Measurements from ENCODE around the gene KLF2.
"Not testable (repeated sequence)": the region's sequence is repeated elsewhere in the genome, so short reads cannot be mapped to it uniquely, and the experiment has no call there.

KLF2 gene

DNA sequence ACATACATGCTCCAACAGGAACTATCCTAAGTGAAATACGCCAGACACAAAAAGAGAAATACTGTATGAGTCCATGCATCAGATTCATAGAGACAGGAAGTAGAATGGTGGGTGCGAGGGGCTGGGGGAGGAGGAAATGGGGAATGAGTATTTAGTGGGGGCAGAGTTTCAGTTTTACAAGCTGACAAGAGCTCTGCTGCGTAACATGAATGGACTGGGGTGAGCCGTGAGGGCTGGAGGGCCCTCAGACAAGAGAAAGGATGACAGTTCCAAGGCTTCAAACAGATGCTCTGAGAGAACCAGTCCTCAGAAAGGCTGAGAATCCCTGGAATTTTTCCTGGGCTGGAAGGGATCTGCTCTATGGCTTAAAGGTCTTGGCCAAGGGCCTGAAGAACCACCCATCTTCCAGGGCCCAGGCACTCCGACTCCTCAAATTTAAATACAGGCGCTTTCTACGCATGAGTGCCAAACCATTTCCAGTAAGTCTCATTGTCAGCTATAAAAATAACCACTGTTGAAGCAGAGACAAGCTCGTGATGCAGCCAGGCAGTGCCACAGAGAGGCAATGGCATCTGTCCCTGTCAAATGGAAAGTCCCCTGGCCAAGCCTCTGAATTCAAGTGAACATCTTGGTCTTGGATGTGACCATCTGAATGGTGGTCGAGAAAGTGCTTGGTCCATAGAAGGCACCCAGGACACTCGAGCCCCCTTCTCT, 17.5 kb downstream of the KLF2 start:
- Histone ChIP-seq H3K4ac (ENCODE audit: low read depth in 1 of 2, low read length in 2 of 2) (no peak overlapping the region), H3K9me3 (ENCODE audit: control insufficient read depth, low read length) (no peaks in the 10 kb centered on the region), H2AK5ac (ENCODE audit: low read length, severe bottlenecking) (no peak overlapping the region), H3K4me3 (ENCODE audit: insufficient read depth in 1 of 2, low read depth in 1 of 2, low read length in 2 of 2) (no peak overlapping the region), H3K36me3 (ENCODE audit: control insufficient read depth in 1 of 2, insufficient read depth in 2 of 2, low read depth in 1 of 2, low read length in 2 of 2) (no peaks in the 10 kb centered on the region), H2BK5ac (ENCODE audit: low read depth, low read length, poor library complexity, severe bottlenecking) (no peak overlapping the region), H3K4me2 (ENCODE audit: low read length, poor library complexity, severe bottlenecking) (no peak overlapping the region), H2BK15ac (ENCODE audit: low read depth, poor library complexity, severe bottlenecking) (no peak overlapping the region), H2AFZ (ENCODE audit: low read depth, low read length) (no peak overlapping the region), H3K79me1 (replicated peaks; ENCODE audit: low read length, poor library complexity, severe bottlenecking) (no peaks in the 10 kb centered on the region), H2BK12ac (ENCODE audit: low read length in 2 of 2) (no peak overlapping the region), H3K23ac (ENCODE audit: low read length in 2 of 2) (no peak overlapping the region), H4K91ac (ENCODE audit: low read length) (no peak overlapping the region), H3K14ac (ENCODE audit: low read length in 2 of 2) (no peak overlapping the region), H3K9ac (ENCODE audit: low read length) (no peak overlapping the region), H3K18ac (ENCODE audit: low read depth in 1 of 2, low read length in 2 of 2) (no peak overlapping the region), H4K8ac (ENCODE audit: low read length) (no peak overlapping the region), H3K4me1 (ENCODE audit: control insufficient read depth, insufficient read depth, low read depth, low read length) (peaks cover 29% of the 10 kb centered on the region), H3K27me3 (ENCODE audit: control insufficient read depth in 1 of 2, insufficient read depth in 1 of 2, low read length in 2 of 2) (no peaks in the 10 kb centered on the region), H3K27ac (ENCODE audit: low read length, poor library complexity, severe bottlenecking) (no peak overlapping the region), H2BK120ac (ENCODE audit: low read depth, low read length) (no peak overlapping the region)
- 86% methylated on average over 10 of the region's 10 CpGs for WGBS
- no peak for DNase-seq

DNA sequence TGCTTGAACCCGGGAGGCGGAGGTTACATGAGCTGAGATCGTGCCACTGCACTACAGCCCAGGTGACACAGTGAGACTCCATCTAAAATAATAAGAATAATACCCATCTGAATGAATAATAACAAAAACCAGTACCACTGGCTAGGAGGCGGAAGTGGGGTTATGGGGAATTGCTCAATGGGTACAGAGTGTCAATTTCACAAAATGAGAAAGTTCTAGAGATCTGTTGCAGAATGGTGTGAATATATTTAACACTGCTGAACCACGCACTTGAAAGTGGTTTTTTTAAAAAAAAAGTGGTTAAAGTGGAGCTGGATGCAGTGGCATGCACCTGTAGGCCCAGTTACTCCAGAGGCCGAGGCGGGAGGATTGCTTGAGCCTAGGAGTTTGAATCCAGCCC, 18.5 kb downstream of the KLF2 start:
- no peak overlapping the region for H2BK15ac ChIP-seq (ENCODE audit: low read depth, poor library complexity, severe bottlenecking)
- H2BK120ac ChIP-seq (ENCODE audit: low read depth, low read length), result no peak overlapping the region
- no peak overlapping the region for H4K91ac ChIP-seq (ENCODE audit: low read length)
- H3K18ac ChIP-seq (ENCODE audit: low read depth in 1 of 2, low read length in 2 of 2), result no peak overlapping the region
- no peak overlapping the region for H3K23ac ChIP-seq (ENCODE audit: low read length in 2 of 2)
- H2BK12ac ChIP-seq (ENCODE audit: low read length in 2 of 2), result no peak overlapping the region
- H3K27me3 ChIP-seq (ENCODE audit: control insufficient read depth in 1 of 2, insufficient read depth in 1 of 2, low read length in 2 of 2), result no peaks in the 10 kb centered on the region
- H3K4me3 ChIP-seq (ENCODE audit: insufficient read depth in 1 of 2, low read depth in 1 of 2, low read length in 2 of 2), result no peak overlapping the region
- no peak overlapping the region for H3K9ac ChIP-seq (ENCODE audit: low read length)
- H3K79me1 ChIP-seq (replicated peaks; ENCODE audit: low read length, poor library complexity, severe bottlenecking), result no peaks in the 10 kb centered on the region
- H3K27ac ChIP-seq (ENCODE audit: low read length, poor library complexity, severe bottlenecking), result no peak overlapping the region
- H3K36me3 ChIP-seq (ENCODE audit: control insufficient read depth in 1 of 2, insufficient read depth in 2 of 2, low read depth in 1 of 2, low read length in 2 of 2), result no peaks in the 10 kb centered on the region
- no peak overlapping the region for H3K4ac ChIP-seq (ENCODE audit: low read depth in 1 of 2, low read length in 2 of 2)
- H3K4me2 ChIP-seq (ENCODE audit: low read length, poor library complexity, severe bottlenecking), result no peak overlapping the region
- no peak overlapping the region for H2AK5ac ChIP-seq (ENCODE audit: low read length, severe bottlenecking)
- H3K14ac ChIP-seq (ENCODE audit: low read length in 2 of 2), result no peak overlapping the region
- 99% methylated on average over 6 of the region's 7 CpGs for WGBS
- H2AFZ ChIP-seq (ENCODE audit: low read depth, low read length), result no peak overlapping the region
- no peaks in the 10 kb centered on the region for H3K9me3 ChIP-seq (ENCODE audit: control insufficient read depth, low read length)
- no peak overlapping the region for H4K8ac ChIP-seq (ENCODE audit: low read length)
- peaks cover 21% of the 10 kb centered on the region for H3K4me1 ChIP-seq (ENCODE audit: control insufficient read depth, insufficient read depth, low read depth, low read length)
- DNase-seq, result no peak
- no peak overlapping the region for H2BK5ac ChIP-seq (ENCODE audit: low read depth, low read length, poor library complexity, severe bottlenecking)

DNA sequence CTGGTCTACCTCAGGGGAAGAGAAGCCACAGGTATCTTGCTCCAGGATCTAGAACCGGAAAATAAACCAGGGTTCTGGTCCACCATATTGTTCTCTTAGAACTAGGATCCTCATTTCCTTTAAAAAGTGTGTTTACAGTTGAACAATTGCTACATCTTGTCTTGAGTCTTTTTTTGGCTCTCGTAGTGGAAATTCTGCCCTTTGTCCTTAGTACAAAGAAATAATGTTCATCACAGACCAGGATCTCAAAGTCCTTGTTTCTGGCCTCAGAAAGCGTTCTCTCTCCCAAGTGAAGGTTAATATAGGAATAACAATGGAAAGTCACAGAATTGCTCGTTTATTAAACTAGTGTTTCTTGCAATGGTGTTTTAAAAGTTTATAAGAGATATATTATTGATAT, 20.8 kb downstream of the KLF2 start:
- Histone ChIP-seq H3K4me2 (ENCODE audit: low read length, poor library complexity, severe bottlenecking) (no peak overlapping the region), H2AK5ac (ENCODE audit: low read length, severe bottlenecking) (no peak overlapping the region), H3K18ac (ENCODE audit: low read depth in 1 of 2, low read length in 2 of 2) (no peak overlapping the region), H3K27ac (ENCODE audit: low read length, poor library complexity, severe bottlenecking) (no peak overlapping the region), H4K91ac (ENCODE audit: low read length) (no peak overlapping the region), H2BK120ac (ENCODE audit: low read depth, low read length) (no peak overlapping the region), H3K4me1 (ENCODE audit: control insufficient read depth, insufficient read depth, low read depth, low read length) (peaks cover 6% of the 10 kb centered on the region), H3K23ac (ENCODE audit: low read length in 2 of 2) (no peak overlapping the region), H3K9me3 (ENCODE audit: control insufficient read depth, low read length) (no peaks in the 10 kb centered on the region), H3K27me3 (ENCODE audit: control insufficient read depth in 1 of 2, insufficient read depth in 1 of 2, low read length in 2 of 2) (no peaks in the 10 kb centered on the region), H3K4ac (ENCODE audit: low read depth in 1 of 2, low read length in 2 of 2) (no peak overlapping the region), H2BK5ac (ENCODE audit: low read depth, low read length, poor library complexity, severe bottlenecking) (no peak overlapping the region), H3K4me3 (ENCODE audit: insufficient read depth in 1 of 2, low read depth in 1 of 2, low read length in 2 of 2) (no peak overlapping the region), H3K79me1 (replicated peaks; ENCODE audit: low read length, poor library complexity, severe bottlenecking) (no peaks in the 10 kb centered on the region), H3K9ac (ENCODE audit: low read length) (no peak overlapping the region), H3K36me3 (ENCODE audit: control insufficient read depth in 1 of 2, insufficient read depth in 2 of 2, low read depth in 1 of 2, low read length in 2 of 2) (no peaks in the 10 kb centered on the region), H2BK15ac (ENCODE audit: low read depth, poor library complexity, severe bottlenecking) (no peak overlapping the region), H2AFZ (ENCODE audit: low read depth, low read length) (no peak overlapping the region), H4K8ac (ENCODE audit: low read length) (no peak overlapping the region), H3K14ac (ENCODE audit: low read length in 2 of 2) (no peak overlapping the region), H2BK12ac (ENCODE audit: low read length in 2 of 2) (no peak overlapping the region)
- DNase-seq, result no peak
- 100% methylated on average over 1 of the region's 4 CpGs for WGBS

DNA sequence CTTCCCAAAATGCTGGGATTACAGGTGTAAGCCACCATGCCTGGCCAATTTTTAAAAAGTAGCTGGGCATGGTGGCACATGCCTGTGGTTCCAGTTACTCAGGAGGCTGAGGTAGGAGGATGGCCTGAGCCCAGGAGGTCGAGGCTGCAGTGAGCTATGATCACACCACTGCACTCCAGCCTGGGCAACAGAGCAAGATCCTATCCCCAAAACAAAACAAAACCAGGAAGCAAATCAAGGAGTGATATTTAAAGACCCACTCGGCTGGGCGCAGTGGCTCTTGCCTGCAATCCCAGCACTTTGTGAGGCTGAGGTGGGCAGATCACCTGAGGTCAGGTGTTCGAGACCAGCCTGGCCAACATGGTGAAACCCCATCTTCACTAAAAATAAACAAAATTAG, 22.5 kb downstream of the KLF2 start:
- H3K36me3 ChIP-seq (ENCODE audit: control insufficient read depth in 1 of 2, insufficient read depth in 2 of 2, low read depth in 1 of 2, low read length in 2 of 2); H3K4me2 ChIP-seq (ENCODE audit: low read length, poor library complexity, severe bottlenecking); H3K18ac ChIP-seq (ENCODE audit: low read depth in 1 of 2, low read length in 2 of 2); DNase-seq; H3K4me3 ChIP-seq (ENCODE audit: insufficient read depth in 1 of 2, low read depth in 1 of 2, low read length in 2 of 2); H3K9me3 ChIP-seq (ENCODE audit: control insufficient read depth, low read length); H4K8ac ChIP-seq (ENCODE audit: low read length); H2BK5ac ChIP-seq (ENCODE audit: low read depth, low read length, poor library complexity, severe bottlenecking); H3K4ac ChIP-seq (ENCODE audit: low read depth in 1 of 2, low read length in 2 of 2); H3K27ac ChIP-seq (ENCODE audit: low read length, poor library complexity, severe bottlenecking); H3K27me3 ChIP-seq (ENCODE audit: control insufficient read depth in 1 of 2, insufficient read depth in 1 of 2, low read length in 2 of 2); H2BK12ac ChIP-seq (ENCODE audit: low read length in 2 of 2); H3K23ac ChIP-seq (ENCODE audit: low read length in 2 of 2); H3K79me1 ChIP-seq (replicated peaks; ENCODE audit: low read length, poor library complexity, severe bottlenecking); H3K9ac ChIP-seq (ENCODE audit: low read length); H2AFZ ChIP-seq (ENCODE audit: low read depth, low read length); H2AK5ac ChIP-seq (ENCODE audit: low read length, severe bottlenecking); H2BK15ac ChIP-seq (ENCODE audit: low read depth, poor library complexity, severe bottlenecking); H4K91ac ChIP-seq (ENCODE audit: low read length); H3K14ac ChIP-seq (ENCODE audit: low read length in 2 of 2); H3K4me1 ChIP-seq (ENCODE audit: control insufficient read depth, insufficient read depth, low read depth, low read length); H2BK120ac ChIP-seq (ENCODE audit: low read depth, low read length): not testable (repeated sequence)
- WGBS, result 84% methylated on average over 4 of the region's 4 CpGs
